ENCODE data around the gene GNA15.
A peak's percentile ranks its signal among the peaks of the same experiment; 100 is the strongest.
"Not testable (repeated sequence)": the region's sequence is repeated elsewhere in the genome, so short reads cannot be mapped to it uniquely, and the experiment has no call there.

GNA15 gene

DNA sequence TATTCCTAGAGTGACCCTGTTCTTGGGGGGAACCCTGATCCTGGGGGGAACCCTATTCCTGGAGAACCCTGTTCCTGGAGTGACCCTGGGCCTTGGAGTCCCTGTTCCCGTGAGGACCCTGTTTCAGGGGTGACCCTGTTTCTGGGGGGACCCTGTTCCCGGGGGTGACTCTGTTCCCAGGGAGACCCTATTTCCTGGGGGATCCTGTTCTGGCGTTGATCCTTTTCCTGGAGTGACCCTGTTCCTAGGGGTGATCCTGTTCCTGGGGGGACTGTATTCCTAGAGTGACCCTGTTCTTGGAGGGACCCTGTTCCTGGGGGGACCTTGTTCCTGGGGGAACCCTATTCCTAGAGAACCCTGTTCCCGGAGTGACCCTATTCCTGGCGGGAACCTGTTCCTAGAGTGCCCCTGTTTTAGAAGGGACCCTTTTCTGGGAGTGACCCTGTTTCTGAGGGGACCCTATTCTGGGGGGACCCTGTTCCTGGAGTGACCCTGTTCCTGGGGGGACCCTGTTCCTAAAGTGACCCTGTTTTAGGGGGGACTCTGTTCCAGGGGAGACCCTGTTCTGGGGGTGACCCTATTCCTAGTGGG, 15.0 kb downstream of the GNA15 start:
- H3K4me3 ChIP-seq (replicated peaks in 1 of 2; ENCODE audit: low read depth in 2 of 2, low read length in 2 of 2): no peak overlapping the region
- no peak for DNase-seq (ENCODE audit: low read depth in 2 of 2)
- TF ChIP-seq, protein P1, sequence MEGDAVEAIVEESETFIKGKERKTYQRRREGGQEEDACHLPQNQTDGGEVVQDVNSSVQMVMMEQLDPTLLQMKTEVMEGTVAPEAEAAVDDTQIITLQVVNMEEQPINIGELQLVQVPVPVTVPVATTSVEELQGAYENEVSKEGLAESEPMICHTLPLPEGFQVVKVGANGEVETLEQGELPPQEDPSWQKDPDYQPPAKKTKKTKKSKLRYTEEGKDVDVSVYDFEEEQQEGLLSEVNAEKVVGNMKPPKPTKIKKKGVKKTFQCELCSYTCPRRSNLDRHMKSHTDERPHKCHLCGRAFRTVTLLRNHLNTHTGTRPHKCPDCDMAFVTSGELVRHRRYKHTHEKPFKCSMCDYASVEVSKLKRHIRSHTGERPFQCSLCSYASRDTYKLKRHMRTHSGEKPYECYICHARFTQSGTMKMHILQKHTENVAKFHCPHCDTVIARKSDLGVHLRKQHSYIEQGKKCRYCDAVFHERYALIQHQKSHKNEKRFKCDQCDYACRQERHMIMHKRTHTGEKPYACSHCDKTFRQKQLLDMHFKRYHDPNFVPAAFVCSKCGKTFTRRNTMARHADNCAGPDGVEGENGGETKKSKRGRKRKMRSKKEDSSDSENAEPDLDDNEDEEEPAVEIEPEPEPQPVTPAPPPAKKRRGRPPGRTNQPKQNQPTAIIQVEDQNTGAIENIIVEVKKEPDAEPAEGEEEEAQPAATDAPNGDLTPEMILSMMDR (IDR thresholded peaks at IDR 0.05; ENCODE audit: low read depth, low read length): no peak

- DNase-seq (ENCODE audit: low read depth in 2 of 2): peak in 1 of 2 donors; percentile 33
- TF ChIP-seq, protein P1 (IDR thresholded peaks at IDR 0.05; ENCODE audit: low read depth, low read length): no peak
- H3K4me3 ChIP-seq (replicated peaks in 1 of 2; ENCODE audit: low read depth in 2 of 2, low read length in 2 of 2): no peak overlapping the region
Observed at GRCh38 chr19:3151563-3152418, 16.0 kb downstream of the GNA15 start.

DNA sequence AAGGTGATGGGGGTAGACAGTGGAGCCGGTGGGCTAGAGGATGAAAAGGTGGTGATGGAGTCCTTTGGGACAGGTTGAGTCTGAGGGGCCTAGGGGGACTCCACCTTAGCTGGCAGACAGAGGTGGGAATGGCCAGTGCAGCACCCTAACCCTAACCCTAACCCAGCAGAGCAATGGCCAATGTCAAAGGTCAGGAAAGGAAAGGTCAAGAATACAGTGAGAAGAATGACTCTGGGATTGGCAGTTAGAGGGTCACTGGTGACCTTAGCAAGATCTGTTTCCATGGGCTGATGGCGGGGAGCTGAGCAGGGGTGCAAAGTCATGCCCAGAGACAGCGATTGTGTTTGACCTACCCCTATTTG, 16.6 kb downstream of the GNA15 start:
- TF ChIP-seq, protein P1 (IDR thresholded peaks at IDR 0.05; ENCODE audit: low read depth, low read length): no peak
- no peak for DNase-seq (ENCODE audit: low read depth in 2 of 2)
- no peak overlapping the region for H3K4me3 ChIP-seq (replicated peaks in 1 of 2; ENCODE audit: low read depth in 2 of 2, low read length in 2 of 2)

- no peak for DNase-seq (ENCODE audit: low read depth in 2 of 2)
- H3K4me3 ChIP-seq (replicated peaks in 1 of 2; ENCODE audit: low read depth in 2 of 2, low read length in 2 of 2): no peak overlapping the region
- TF ChIP-seq, protein P1 (IDR thresholded peaks at IDR 0.05; ENCODE audit: low read depth, low read length): no peak
Observed at GRCh38 chr19:3153286-3154230, 17.7 kb downstream of the GNA15 start.

- peak overlapping the region in 1 of 2 donors; percentile 32 for H3K4me3 ChIP-seq (replicated peaks in 1 of 2; ENCODE audit: low read depth in 2 of 2, low read length in 2 of 2)
- not testable (repeated sequence) for DNase-seq (ENCODE audit: low read depth in 2 of 2)
Observed at GRCh38 chr19:3154447-3154846, 18.6 kb downstream of the GNA15 start.

- DNase-seq (ENCODE audit: low read depth in 2 of 2): peak; percentile 99 to 100
- TF ChIP-seq, protein P1 (IDR thresholded peaks at IDR 0.05; ENCODE audit: low read depth, low read length): no peak
- H3K4me3 ChIP-seq (replicated peaks in 1 of 2; ENCODE audit: low read depth in 2 of 2, low read length in 2 of 2): peak overlapping the region in 1 of 2 donors; percentile 32
Observed at GRCh38 chr19:3154957-3155736, 19.3 kb downstream of the GNA15 start.

All from cardiac fibroblast (primary cell).